ENCODE results near the gene KNDC1.
"Not testable (repeated sequence)": the region's sequence is repeated elsewhere in the genome, so short reads cannot be mapped to it uniquely, and the experiment has no call there.

KNDC1 gene

GRCh38 chr10:133207627-133208026 is 47.6 kb downstream of the KNDC1 start:
- DNase-seq = no peak

DNA sequence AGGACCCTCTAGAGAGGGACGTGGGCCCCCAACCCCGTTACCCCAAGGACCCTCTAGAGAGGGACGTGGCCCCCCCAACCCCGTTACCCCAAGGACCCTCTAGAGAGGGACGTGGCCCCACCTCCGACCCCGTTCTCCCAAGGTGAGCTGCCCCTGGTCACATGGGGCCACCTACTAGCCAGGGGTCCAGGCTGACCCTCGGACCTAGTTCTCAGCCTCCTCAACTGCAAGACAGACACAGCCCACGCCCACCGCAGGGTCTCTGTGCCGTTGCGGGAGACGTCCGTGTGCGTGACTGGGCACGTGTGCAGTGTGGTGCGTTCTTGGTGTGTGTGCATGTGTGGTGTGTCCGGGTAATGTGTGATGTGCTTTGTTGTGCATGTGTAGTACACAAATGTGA is 48.4 kb downstream of the KNDC1 start:
- DNase-seq = no peak

- DNase-seq = no peak
Observed at GRCh38 chr10:133209117-133209516, 49.1 kb downstream of the KNDC1 start.

DNA sequence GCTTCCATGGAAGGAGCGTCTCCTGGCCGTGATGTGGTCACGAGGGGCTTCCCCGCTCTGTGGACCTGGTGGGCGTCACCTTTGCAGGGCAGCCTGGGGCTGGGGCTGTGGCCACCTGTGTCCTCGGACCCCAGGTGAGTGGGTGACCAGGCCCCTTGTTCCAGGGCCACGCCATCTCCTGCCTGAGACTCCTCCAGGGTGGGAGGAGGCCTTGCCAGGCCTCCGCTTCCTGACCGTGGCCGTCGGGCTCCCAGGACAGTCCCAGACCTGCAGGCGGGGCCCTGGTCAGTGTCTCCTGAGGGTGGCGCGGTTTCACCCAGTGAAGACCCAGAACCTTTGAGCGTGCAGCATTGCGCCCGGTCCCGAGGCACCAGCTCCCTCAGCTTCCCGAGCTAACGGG is 49.6 kb downstream of the KNDC1 start:
- DNase-seq = no peak

DNA sequence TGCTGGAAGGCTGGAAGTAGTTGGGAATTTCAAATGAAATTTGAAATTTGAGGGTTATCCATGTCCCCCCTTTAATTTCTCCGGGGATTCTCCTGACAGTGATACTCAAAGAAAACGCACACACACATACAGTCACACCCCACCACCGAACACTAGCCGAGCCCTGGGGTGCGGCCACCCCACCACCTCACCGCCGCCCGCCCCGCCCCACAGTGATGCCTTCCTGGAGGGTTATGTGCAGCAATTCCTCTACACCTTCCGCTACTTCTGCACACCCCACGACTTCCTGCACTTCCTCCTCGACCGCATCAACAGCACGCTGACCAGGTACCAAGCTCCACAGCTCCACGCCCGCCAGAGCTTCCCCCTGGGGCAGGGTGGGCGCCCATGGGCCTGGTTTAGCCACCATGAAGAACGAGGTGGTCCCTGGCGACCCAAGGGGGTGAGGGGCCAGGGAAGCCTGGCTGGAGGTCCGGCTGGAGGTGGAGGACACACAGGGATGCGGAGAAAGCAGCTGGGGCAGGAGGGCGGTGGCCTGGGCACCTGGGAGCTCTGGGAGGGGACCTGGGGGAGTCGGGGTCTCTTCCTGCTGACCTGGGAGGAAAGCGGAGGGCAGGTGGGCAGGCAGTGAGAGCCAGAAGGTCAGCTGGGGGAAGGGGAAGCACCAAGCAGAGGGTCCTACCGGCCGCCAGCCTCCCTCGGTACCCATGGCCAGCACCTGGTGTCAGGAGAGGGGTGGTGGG is 50.5 kb downstream of the KNDC1 start:
- no peak for DNase-seq

- no peak for DNase-seq
Observed at GRCh38 chr10:133211141-133211830, 51.3 kb downstream of the KNDC1 start.

DNA sequence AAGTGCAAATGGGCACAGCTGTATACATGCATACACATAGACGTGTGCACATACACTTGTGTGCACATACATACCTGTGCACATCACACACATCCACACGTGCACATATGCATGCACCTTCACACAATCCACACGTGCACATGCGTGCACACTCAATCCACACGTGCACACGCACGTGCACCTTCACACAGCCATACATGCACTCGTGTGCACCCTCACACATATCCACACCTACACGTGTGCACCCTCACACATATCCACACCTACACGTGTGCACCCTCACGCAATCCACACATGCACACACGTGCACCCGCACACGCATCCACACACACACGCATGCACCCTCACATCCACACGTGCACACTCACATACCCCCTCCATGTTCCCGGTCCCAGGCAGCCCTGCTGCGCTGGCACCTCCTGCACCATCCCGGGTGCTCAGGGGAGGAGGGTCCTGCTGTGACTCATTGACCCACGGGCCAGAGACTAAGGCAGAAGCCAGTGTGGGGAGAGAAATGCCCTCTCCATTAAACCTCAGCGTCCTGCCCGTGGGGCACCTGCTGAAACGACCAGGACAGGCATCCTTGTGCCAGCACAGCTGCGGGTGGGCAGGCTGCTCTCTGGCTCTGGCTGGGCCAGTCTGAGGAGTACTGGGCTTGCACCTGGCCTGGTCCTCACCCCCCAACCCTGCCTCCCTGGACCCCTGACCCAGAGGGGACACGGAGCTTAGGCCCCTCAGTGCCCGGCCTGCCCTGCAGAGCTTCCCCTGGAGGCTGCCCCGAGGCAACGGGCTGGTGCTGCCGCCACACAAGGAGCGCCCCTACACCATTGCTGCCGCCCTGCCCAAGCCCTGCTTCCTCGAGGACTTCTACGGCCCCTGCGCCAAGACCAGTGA is 52.2 kb downstream of the KNDC1 start:
- DNase-seq = no peak

DNA sequence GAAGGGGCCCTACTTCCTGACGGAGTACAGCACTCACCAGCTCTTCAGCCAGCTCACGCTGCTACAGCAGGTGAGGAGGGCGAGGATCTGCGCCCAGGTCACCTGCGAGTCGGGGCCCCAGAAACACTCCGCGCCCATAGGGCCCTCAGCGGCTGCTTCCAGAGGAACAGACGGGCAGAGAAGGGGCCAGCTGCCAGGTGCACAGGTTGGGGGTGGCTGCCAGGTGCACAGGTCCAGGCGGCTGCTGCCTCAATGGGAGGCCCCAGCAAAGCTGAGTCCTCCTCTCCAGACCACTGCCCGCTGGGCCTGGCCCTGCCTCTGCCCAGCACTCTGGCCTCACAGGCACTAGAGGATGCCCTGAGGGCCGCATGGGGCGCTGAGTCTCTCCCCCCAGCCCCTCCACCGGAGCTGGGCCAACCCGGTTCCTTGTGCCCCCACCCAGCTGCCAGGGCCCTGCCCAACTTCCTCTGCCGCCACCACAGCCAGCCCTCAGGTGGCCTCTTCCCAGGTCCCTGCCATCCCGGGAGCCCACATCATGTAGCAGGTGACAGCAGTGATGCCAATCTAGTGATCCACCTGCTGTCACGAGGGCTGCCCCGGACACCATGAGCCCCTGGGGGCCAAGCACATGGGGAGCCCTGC is 53.0 kb downstream of the KNDC1 start:
- no peak for DNase-seq

DNA sequence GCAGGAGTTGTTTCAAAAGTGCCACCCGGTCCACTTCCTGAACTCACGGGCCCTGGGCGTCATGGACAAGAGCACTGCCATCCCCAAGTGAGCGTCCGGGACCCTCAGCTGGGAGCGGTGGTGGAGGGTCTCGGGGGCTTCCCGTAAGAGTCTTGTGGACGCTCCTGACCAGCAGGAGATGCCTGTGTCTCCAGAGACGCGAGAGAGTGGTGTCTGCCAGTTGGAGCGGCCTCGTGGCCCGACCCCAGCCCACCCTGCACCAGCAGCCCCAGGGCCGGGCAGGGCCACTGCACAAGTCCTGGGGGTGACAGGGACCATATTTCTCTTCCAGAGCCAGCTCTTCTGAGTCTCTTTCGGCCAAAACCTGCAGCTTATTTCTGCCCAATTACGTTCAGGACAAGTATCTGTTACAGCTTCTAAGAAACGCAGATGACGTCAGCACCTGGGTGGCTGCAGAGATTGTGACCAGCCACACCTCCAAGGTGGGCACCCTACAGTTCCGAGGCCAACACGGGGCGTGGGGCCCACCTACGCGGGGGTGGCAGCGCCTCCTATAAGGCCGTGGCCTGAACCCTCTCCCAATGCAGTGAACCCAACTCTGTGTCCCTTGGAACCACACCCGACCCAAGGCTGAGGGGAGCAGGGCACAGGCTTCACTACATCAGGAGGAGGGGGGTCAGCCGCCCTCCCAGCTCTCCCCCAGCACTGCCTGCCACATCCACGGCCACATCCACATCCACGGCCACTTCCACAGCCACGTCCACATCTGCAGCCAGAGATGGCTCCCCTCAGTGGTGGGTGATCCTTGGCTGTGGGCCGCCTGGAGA is 53.8 kb downstream of the KNDC1 start:
- no peak for DNase-seq

DNA sequence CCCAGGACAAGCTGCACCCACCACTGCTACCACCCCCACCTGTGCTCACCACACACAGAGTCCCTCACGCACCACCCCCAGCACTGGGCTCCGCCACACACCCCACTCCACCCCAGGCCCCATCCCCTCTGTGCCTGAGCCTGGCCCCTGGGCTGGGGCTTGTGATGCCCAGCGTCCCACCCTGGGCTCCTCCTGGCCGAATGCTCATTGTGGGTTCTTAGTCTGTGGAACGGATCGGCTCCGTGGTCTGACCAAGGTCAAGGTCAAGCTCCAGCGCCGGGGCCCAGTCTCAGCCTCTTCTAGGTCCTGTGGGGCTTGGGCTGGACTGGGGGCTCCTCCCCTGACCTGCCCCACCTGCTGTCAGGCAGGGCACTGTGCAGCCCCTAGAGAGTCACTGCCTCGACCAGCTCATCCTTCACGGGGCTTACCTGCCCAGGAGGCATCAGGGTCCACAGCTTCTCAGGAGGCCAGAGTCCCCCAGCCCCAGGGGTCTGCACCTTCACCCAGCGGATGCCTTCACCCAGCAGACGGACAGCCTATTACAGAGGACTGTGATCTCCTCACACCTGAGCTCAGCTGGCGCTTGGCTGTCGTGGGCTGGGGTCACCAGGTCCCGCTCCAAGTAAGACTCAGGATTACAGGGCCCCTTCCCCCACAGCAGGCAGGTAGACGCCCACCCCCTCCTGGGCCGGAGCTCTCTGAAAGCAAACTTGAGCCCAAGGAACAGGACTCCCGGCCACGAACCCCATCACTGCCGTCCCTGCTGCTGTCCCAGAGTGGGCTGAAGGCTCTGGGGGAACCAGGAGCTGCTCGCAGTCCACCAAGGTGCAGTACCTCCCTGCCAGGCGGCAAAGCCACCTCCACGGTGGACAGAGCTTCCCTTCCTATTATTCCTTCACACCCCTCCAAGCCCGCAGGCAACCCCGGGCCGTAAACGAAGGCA is 54.7 kb downstream of the KNDC1 start:
- DNase-seq = no peak

GRCh38 chr10:133215586-133215985 is 55.6 kb downstream of the KNDC1 start:
- no peak for DNase-seq

GRCh38 chr10:133216776-133217175 is 56.8 kb downstream of the KNDC1 start:
- DNase-seq = no peak

DNA sequence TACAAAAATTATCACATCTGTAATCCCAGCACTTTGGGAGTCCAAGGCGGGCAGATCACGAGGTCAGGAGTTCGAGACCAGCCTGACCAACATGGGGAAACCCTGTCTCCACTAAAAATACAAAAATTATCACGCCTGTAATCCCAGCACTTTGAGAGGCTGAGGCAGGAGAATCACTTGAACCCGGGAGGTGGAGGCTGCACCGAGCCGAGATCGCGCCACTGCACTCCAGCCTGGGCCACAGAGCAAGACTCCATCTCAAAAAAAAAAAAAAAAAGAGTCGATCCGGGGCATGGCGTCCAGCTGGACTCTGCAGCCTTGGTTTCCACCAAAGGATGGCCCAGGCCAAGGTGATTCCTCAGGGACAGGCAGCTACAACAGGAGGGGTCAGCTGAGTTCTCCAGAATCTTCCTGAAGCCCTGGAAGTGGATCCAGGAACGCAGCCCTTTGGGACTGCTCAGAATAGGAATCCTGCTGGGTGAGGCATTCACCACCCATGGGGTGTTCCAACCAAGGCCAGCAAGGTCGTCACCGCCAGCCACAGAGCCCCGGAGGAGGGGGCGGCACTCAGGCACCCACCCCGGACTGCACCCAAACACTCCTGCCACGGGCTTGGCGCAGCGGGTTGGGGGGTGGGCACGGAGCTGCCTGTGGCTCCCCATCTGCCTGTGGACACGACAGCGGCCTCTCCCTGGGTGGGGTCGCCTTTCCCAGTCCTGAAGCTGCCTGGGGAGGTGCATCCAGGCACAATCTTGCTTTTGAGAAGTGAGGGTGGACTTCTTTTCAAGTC is 58.0 kb downstream of the KNDC1 start:
- DNase-seq = no peak

DNA sequence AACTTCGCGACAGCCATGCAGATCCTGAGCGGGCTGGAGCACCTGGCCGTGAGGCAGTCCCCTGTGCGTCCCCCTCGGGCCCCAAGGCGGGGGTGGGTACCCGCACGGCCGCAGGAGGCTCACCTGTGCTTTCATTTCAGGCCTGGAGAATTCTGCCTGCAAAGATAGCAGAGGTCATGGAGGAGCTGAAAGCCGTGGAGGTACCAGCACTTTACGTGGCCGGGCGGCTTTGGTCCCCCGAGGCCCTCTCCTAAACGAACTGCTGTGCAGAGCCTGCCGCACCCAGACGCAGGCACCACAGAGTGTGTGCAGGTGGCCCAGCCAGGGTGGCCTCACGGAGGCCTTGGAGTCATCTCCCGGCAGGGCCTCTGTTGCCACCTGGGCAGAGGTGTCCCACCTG is 58.9 kb downstream of the KNDC1 start:
- no peak for DNase-seq

GRCh38 chr10:133219782-133220181 is 59.8 kb downstream of the KNDC1 start:
- DNase-seq = no peak

DNA sequence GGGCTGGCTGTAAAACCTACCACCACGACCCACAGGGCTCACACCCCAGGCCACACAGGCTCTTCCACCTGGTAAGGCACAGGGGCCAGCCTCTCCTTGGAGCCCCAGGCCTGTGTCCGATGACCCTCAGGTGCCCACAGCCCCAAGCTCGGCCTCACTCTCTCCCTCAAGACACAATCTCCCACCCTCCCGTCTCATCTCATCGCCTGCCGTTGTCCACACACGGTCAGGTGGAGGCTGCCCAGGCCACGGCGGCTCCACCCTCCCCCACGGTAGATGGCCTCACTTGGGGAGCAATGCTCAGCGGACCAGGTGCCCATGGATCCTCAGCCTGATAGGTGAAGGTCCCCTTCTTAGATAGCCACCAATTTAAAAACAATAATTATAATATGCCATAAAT is 61.3 kb downstream of the KNDC1 start:
- DNase-seq = no peak

DNA sequence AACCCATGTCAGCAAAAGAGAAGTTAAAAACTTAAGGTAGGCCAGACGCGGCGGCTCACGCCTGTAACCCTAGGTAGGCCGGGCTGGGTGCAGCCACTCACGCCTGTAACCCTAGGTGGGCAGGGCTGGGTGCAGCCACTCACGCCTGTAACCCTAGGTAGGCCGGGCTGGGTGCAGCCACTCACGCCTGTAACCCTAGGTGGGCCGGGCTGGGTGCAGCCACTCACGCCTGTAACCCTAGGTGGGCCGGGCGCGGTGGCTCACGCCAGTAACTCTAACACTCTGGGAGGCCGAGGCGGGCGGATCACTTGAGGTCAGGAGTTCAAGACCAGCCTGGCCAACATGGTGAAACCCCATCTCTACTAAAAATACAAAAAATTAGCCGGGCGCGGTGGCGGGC is 61.7 kb downstream of the KNDC1 start:
- DNase-seq = not testable (repeated sequence)

GRCh38 chr10:133224076-133224475 is 64.1 kb downstream of the KNDC1 start:
- DNase-seq = no peak

DNA sequence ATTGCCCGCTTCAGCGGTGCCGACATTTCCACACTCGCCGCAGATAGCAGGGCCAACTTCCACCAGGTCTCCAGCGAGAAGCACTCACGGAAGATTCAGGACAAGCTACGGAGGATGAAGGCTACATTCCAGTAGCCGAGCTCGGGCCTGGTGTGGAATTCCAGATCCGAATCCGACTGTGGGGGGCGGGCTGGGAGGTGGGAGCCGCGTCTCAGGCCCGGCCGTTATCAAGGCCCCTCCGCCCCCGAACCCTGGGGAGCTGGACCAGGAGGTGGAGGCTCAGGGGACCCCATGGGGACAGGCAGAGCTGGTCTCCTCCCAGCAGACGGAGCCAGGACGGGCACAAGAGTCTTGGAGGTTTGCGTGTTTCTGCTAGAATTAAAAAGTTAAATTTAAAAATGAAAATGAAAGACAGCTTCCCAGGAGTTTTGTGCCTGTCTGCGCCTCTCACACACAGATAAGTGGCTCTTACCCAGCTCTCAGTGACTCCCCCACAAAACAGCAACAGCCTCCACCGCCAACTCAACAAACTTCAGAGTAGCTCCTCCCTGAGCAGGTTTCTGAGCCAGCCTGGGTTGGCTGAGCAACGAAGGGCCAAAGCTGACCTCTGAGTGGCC is 64.8 kb downstream of the KNDC1 start:
- DNase-seq = no peak

GRCh38 chr10:133225707-133226191 is 65.7 kb downstream of the KNDC1 start:
- DNase-seq = no peak

Data from activated effector memory CD4-positive, alpha-beta T cell treated with Interleukin-2 at 50 U/mL for 16 hours (primary cell).